HepG2 (cell line): ENCODE data around the gene CYTH2. TPM values are rescaled to one million over a fixed set of nuclear protein-coding genes. Genes with fewer than 3 reads are reported as not detected.

Experiments
- ARHGAP35 ChIP-seq: sonication (generic); formaldehyde crosslinking; IDR thresholded peaks from 2 replicates; pipeline ENCODE4 v1.9.0; 2022; ENCODE audit warnings: mild to moderate bottlenecking, inconsistent platforms, moderate library complexity, missing genetic modification reagents, borderline replicate concordance
- CREM ChIP-seq, 2 experiments: sonication (generic) in 1 of 2; formaldehyde crosslinking in 1 of 2; IDR thresholded peaks; 2 replicates each; pipeline versions ENCODE4 v1.4.0 to v1.6.1; 2016 to 2020; ENCODE audit warnings: antibody characterized with exemption in 1 of 2, mild to moderate bottlenecking in 1 of 2, missing genetic modification reagents in 1 of 2
- ELF1 ChIP-seq: sonication (generic); formaldehyde crosslinking; IDR thresholded peaks from 2 replicates; pipeline ENCODE4 v1.4.0; 2020; ENCODE audit warnings: missing genetic modification reagents
- EP300 ChIP-seq, 3 experiments: sonication (generic) in 1 of 3; formaldehyde crosslinking in 1 of 3; IDR thresholded peaks; 2 replicates each; pipeline versions ENCODE4 v1.5.1 to v1.6.1; 2011 to 2020; ENCODE audit warnings: low read depth in 2 of 3, low read length in 2 of 3, borderline replicate concordance in 1 of 3, improper control_type of control experiment in 1 of 3, mild to moderate bottlenecking in 1 of 3, missing genetic modification reagents in 1 of 3, moderate library complexity in 1 of 3
- GATAD2A ChIP-seq: IDR thresholded peaks from 2 replicates; pipeline ENCODE4 v1.6.1; 2016
- HNF1A ChIP-seq, 2 experiments: sonication (generic) in 1 of 2; formaldehyde crosslinking in 1 of 2; IDR thresholded peaks; 2 replicates each; pipeline versions ENCODE4 v1.4.0 to v1.6.1; 2016 to 2020; ENCODE audit warnings: borderline replicate concordance in 1 of 2, low read depth in 1 of 2, mild to moderate bottlenecking in 1 of 2, missing genetic modification reagents in 1 of 2
- HNF4A ChIP-seq: sonication (generic); formaldehyde crosslinking; IDR thresholded peaks from 2 replicates; pipeline ENCODE4 v1.4.0; 2020; ENCODE audit warnings: missing genetic modification reagents
- KLF15 ChIP-seq: sonication (generic); formaldehyde crosslinking; IDR thresholded peaks from 2 replicates; pipeline ENCODE4 v1.8.1; 2023; ENCODE audit warnings: borderline replicate concordance, mild to moderate bottlenecking, inconsistent platforms, missing genetic modification reagents, mixed read lengths
- MAX ChIP-seq: IDR thresholded peaks from 2 replicates; pipeline ENCODE4 v1.6.1; 2012; ENCODE audit warnings: inconsistent platforms
- NAIF1 ChIP-seq: sonication (generic); formaldehyde crosslinking; IDR thresholded peaks from 2 replicates; pipeline ENCODE4 v1.5.0; 2020; ENCODE audit warnings: mild to moderate bottlenecking, missing genetic modification reagents, borderline replicate concordance
- NCOA5 ChIP-seq: sonication (generic); formaldehyde crosslinking; IDR thresholded peaks from 2 replicates; pipeline ENCODE4 v1.4.0; 2020; ENCODE audit warnings: missing genetic modification reagents
- PATZ1 ChIP-seq: sonication (generic); formaldehyde crosslinking; IDR thresholded peaks from 2 replicates; pipeline ENCODE4 v1.4.0; 2020; ENCODE audit warnings: missing genetic modification reagents
- PAXIP1 ChIP-seq: sonication (generic); formaldehyde crosslinking; conservative IDR thresholded peaks from 2 replicates; pipeline ENCODE4 v1.4.0; 2020; ENCODE audit warnings: mild to moderate bottlenecking, missing genetic modification reagents, moderate library complexity
- THAP11 ChIP-seq: IDR thresholded peaks from 2 replicates; pipeline ENCODE4 v1.6.1; 2016; ENCODE audit warnings: missing biosample characterization, missing genetic modification reagents
- XRCC5 ChIP-seq: fragments of 200-400 bp; formaldehyde crosslinking; optimal IDR thresholded peaks from 2 replicates; pipeline ENCODE3; 2017; ENCODE audit warnings: mild to moderate bottlenecking, low read length
- ZC3H13 ChIP-seq: sonication (generic); formaldehyde crosslinking; IDR thresholded peaks from 2 replicates; pipeline ENCODE4 v1.8.1; 2023; ENCODE audit warnings: mild to moderate bottlenecking, missing genetic modification reagents, moderate library complexity
- ZNF33A ChIP-seq: sonication (generic); formaldehyde crosslinking; IDR thresholded peaks from 2 replicates; pipeline ENCODE4 v1.5.1; 2020; ENCODE audit warnings: missing genetic modification reagents, mild to moderate bottlenecking, moderate library complexity, borderline replicate concordance
- ZNF652 ChIP-seq: IDR thresholded peaks from 2 replicates; pipeline ENCODE4 v1.6.1; 2016; ENCODE audit warnings: low read depth, borderline replicate concordance
- ZSCAN31 ChIP-seq: sonication (generic); formaldehyde crosslinking; IDR thresholded peaks from 2 replicates; pipeline ENCODE4 v1.5.0; 2020; ENCODE audit warnings: low read depth, mild to moderate bottlenecking, missing genetic modification reagents
- polyA plus RNA-seq, 8 experiments: library from polyadenylated mRNA; depleted of rRNA in 3 of 8; stranded (reverse) in 7 of 8; unstranded in 1 of 8; fragments of >200 nt; fragmentation: Illumina TruSeq in 4 of 8; extraction: Trizol in 4 of 8; gene quantifications; 2 replicates each; pipeline versions ENCODE4 v1.2.1 to v1.2.3, GENCODE V29; 2011 to 2016; ENCODE audit warnings: low read depth in 4 of 8, missing spikeins in 1 of 8, mixed read lengths in 1 of 8; ENCODE audit not compliant: insufficient read depth in 1 of 8
- total RNA-seq, 5 experiments: library from RNA; depleted of rRNA; stranded (reverse); fragments of >200 nt; fragmentation: Illumina TruSeq; extraction: Trizol; gene quantifications; 2 replicates each; pipeline ENCODE4 v1.2.3, GENCODE V29; 2016; ENCODE audit warnings: low read depth in 1 of 5

The CYTH2 gene
- total and polyA plus RNA-seq, 2 of the 13 experiments (the other 11 are each of a cell fraction or from before 2014, with no cell fraction given): 16.5 to 39.3 TPM

- no peak for TF ChIP-seq CREM (IDR thresholded peaks at IDR 0.05)
- TF ChIP-seq CREM (CRISPR knock-in tag; IDR thresholded peaks at IDR 0.05): no peak
- no peak for TF ChIP-seq HNF1A (IDR thresholded peaks at IDR 0.05; ENCODE audit: low read depth)
- TF ChIP-seq HNF1A (CRISPR knock-in tag; IDR thresholded peaks at IDR 0.05; ENCODE audit: borderline replicate concordance): no peak
- TF ChIP-seq XRCC5: peak; percentile 27
- TF ChIP-seq PATZ1 (CRISPR knock-in tag): peak; percentile 57; the same call in 1 of the 2 replicates
- TF ChIP-seq THAP11: 0 out of 2 replicates have a peak, but pooled peaks have one; percentile 27
- peak; percentile 79 for TF ChIP-seq HNF4A
- peak; percentile 71 for TF ChIP-seq PAXIP1 (CRISPR knock-in tag)
- TF ChIP-seq ZNF652 (CRISPR knock-in tag): no peak
- no peak for TF ChIP-seq NCOA5 (CRISPR knock-in tag)
- peak; percentile 26; the same call in 1 of the 2 replicates for TF ChIP-seq MAX
- no peak for TF ChIP-seq NAIF1 (CRISPR knock-in tag)
- TF ChIP-seq ZC3H13 (CRISPR knock-in tag): no peak
- no peak for TF ChIP-seq ZNF33A (CRISPR knock-in tag)
- TF ChIP-seq ELF1 (CRISPR knock-in tag): no peak
- peak in 1 of 2 experiments; percentile 16; a peak in 1 of 4 replicates for TF ChIP-seq EP300 (IDR thresholded peaks at IDR 0.05; ENCODE audit: low read depth in 2 of 2, low read length in 2 of 2)
- no peak for TF ChIP-seq EP300 (CRISPR knock-in tag; IDR thresholded peaks at IDR 0.05; ENCODE audit: borderline replicate concordance)
- TF ChIP-seq ZSCAN31 (CRISPR knock-in tag): 0 out of 2 replicates have a peak, but pooled peaks have one; percentile 32
- no peak for TF ChIP-seq KLF15 (CRISPR knock-in tag)
- TF ChIP-seq ARHGAP35: no peak
- TF ChIP-seq GATAD2A (CRISPR knock-in tag): peak; percentile 36; the same call in 1 of the 2 replicates
These were observed 18.4 kb downstream of the CYTH2 start (continued) for GRCh38 chr19:48487544-48487943.
